ENCODE measurements around the gene HP1BP3.

Gene HP1BP3

DNA sequence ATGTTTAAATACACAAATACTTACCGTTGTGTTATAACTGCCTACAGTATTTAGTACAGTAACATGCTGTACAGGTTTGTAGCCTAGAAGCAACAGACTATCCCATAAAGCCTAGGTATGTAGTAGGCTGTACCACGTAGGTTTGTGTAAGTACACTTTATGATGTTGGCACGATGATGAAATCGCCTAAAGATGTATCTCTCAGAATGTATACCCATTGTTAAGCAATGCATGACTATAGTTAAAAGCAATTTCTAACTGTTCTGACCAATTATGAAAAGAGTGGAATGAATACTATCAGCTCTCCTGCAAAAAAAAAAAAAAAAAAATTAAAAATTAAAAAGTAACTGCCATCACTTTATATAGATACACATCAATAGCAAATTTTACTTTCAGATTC, 11.4 kb downstream of the HP1BP3 start:
- Histone ChIP-seq H4K20me1 (ENCODE audit: insufficient read depth, low read length, poor library complexity, severe bottlenecking) (peaks cover 82% of the 10 kb centered on the region), H3K36me3 (ENCODE audit: insufficient read depth, low read length) (peaks cover 93% of the 10 kb centered on the region)
- no peak for TF ChIP-seq EZH2phosphoT487 (IDR thresholded peaks at IDR 0.05; ENCODE audit: borderline replicate concordance)
- TF ChIP-seq, protein P1, sequence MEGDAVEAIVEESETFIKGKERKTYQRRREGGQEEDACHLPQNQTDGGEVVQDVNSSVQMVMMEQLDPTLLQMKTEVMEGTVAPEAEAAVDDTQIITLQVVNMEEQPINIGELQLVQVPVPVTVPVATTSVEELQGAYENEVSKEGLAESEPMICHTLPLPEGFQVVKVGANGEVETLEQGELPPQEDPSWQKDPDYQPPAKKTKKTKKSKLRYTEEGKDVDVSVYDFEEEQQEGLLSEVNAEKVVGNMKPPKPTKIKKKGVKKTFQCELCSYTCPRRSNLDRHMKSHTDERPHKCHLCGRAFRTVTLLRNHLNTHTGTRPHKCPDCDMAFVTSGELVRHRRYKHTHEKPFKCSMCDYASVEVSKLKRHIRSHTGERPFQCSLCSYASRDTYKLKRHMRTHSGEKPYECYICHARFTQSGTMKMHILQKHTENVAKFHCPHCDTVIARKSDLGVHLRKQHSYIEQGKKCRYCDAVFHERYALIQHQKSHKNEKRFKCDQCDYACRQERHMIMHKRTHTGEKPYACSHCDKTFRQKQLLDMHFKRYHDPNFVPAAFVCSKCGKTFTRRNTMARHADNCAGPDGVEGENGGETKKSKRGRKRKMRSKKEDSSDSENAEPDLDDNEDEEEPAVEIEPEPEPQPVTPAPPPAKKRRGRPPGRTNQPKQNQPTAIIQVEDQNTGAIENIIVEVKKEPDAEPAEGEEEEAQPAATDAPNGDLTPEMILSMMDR (conservative IDR thresholded peaks at IDR 0.05; ENCODE audit: low read length): no peak

DNA sequence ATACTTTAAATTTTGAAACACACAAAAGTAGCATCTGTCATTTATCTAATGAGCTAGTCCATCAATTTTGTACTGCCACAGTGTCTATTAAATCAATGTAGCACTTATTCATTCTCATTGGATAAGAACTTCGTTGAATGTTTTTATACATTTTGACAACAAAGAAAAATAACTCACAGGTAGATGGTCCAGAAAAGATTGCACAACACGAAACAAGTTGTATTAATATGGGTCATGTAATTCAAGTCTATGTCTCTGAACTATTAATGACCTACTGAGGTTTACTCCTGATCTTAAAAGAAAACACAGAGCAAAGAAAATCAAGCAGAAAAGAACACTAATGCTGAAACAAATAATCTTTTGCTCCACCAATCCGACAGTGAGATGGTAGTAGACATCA, 15.3 kb downstream of the HP1BP3 start:
- Histone ChIP-seq H3K4me2 (ENCODE audit: low read depth, low read length, poor library complexity, severe bottlenecking) (no peak overlapping the region), H3K4me3 (ENCODE audit: low read length, poor library complexity, severe bottlenecking) (no peak overlapping the region), H2AFZ (ENCODE audit: low read length) (no peak overlapping the region), H3K9ac (ENCODE audit: low read depth, low read length, poor library complexity, severe bottlenecking) (no peak overlapping the region), H3F3A (ENCODE audit: low read depth) (no peaks in the 10 kb centered on the region), H4K20me1 (ENCODE audit: insufficient read depth, low read length, poor library complexity, severe bottlenecking) (peaks cover 43% of the 10 kb centered on the region), H3K9me2 (replicated peaks; ENCODE audit: low read depth, low read length) (no peaks in the 10 kb centered on the region), H3K4me1 (ENCODE audit: insufficient read depth, low read length, poor library complexity, severe bottlenecking) (no peaks in the 10 kb centered on the region), H3K79me2 (ENCODE audit: insufficient read depth, low read length) (peaks cover 46% of the 10 kb centered on the region), H3K9me3 (ENCODE audit: insufficient read depth, low read depth, low read length) (no peaks in the 10 kb centered on the region), H3K27me3 (ENCODE audit: insufficient read depth, low read length, poor library complexity, severe bottlenecking) (no peaks in the 10 kb centered on the region), H3K36me3 (ENCODE audit: insufficient read depth, low read length) (peaks cover 99% of the 10 kb centered on the region)
- TF ChIP-seq EZH2phosphoT487 (IDR thresholded peaks at IDR 0.05; ENCODE audit: borderline replicate concordance): no peak
- TF ChIP-seq, protein P1 (conservative IDR thresholded peaks at IDR 0.05; ENCODE audit: low read length): no peak

More for the DNA sequence above, 11.4 kb downstream of the HP1BP3 start:
- Histone ChIP-seq H2AFZ (ENCODE audit: low read length) (no peak overlapping the region), H3K9me3 (ENCODE audit: insufficient read depth, low read depth, low read length) (no peaks in the 10 kb centered on the region), H3K27me3 (ENCODE audit: insufficient read depth, low read length, poor library complexity, severe bottlenecking) (no peaks in the 10 kb centered on the region), H3K9ac (ENCODE audit: low read depth, low read length, poor library complexity, severe bottlenecking) (no peak overlapping the region), H3K4me2 (ENCODE audit: low read depth, low read length, poor library complexity, severe bottlenecking) (no peak overlapping the region), H3K4me1 (ENCODE audit: insufficient read depth, low read length, poor library complexity, severe bottlenecking) (peaks cover 15% of the 10 kb centered on the region), H3F3A (ENCODE audit: low read depth) (no peaks in the 10 kb centered on the region), H3K9me2 (replicated peaks; ENCODE audit: low read depth, low read length) (no peaks in the 10 kb centered on the region), H3K4me3 (ENCODE audit: low read length, poor library complexity, severe bottlenecking) (no peak overlapping the region), H3K79me2 (ENCODE audit: insufficient read depth, low read length) (peaks cover 78% of the 10 kb centered on the region)

DNA sequence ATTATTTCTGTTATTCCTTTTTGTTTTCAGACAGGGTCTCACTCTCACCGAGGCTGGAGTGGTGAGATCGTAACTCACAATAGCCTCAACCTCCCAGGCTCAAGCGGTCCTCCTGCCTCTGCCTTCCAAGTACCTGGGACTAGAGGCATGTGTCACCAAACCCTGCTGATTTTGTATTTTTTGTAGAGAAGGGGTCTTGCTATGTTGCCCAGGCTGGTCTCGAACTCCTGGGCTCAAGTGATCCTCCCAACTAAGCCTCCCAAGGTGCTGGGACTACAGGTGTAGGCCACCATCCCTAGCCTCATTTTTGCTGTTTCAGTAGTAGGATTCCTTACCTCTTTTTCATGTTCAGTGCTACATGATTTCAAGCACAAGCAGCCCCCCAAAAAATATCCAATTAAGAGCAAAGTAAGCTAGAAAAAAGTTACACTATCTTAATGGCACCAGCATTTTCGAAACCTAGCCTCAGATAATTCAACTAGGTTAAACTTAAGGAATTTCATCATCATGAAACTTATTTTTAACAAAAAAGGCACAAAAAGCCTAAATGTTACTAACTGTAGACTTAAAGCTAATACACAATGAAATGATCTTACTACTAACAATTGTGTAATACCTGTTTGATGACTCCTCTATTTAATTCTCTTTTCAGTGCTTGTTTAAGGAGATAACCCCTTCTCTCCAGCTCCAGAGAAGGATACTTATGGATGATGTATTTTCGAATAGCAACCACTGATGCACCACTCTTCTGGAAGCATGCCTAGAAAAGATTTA, 16.6 kb downstream of the HP1BP3 start:
- no peaks in the 10 kb centered on the region for H3K4me1 ChIP-seq (ENCODE audit: insufficient read depth, low read length, poor library complexity, severe bottlenecking)
- no peak overlapping the region for H2AFZ ChIP-seq (ENCODE audit: low read length)
- no peaks in the 10 kb centered on the region for H3K27me3 ChIP-seq (ENCODE audit: insufficient read depth, low read length, poor library complexity, severe bottlenecking)
- no peaks in the 10 kb centered on the region for H3K9me2 ChIP-seq (replicated peaks; ENCODE audit: low read depth, low read length)
- H3K36me3 ChIP-seq (ENCODE audit: insufficient read depth, low read length): peaks cover 99% of the 10 kb centered on the region
- no peaks in the 10 kb centered on the region for H3K9me3 ChIP-seq (ENCODE audit: insufficient read depth, low read depth, low read length)
- peaks cover 34% of the 10 kb centered on the region; the same call in 1 of the 2 replicates for H3K79me2 ChIP-seq (ENCODE audit: insufficient read depth, low read length)
- no peak overlapping the region for H3K4me2 ChIP-seq (ENCODE audit: low read depth, low read length, poor library complexity, severe bottlenecking)
- H3K9ac ChIP-seq (ENCODE audit: low read depth, low read length, poor library complexity, severe bottlenecking): no peak overlapping the region
- H3F3A ChIP-seq (ENCODE audit: low read depth): no peaks in the 10 kb centered on the region
- H3K4me3 ChIP-seq (ENCODE audit: low read length, poor library complexity, severe bottlenecking): no peak overlapping the region
- H4K20me1 ChIP-seq (ENCODE audit: insufficient read depth, low read length, poor library complexity, severe bottlenecking): peaks cover 30% of the 10 kb centered on the region
- TF ChIP-seq, protein P1 (conservative IDR thresholded peaks at IDR 0.05; ENCODE audit: low read length): no peak
- TF ChIP-seq EZH2phosphoT487 (IDR thresholded peaks at IDR 0.05; ENCODE audit: borderline replicate concordance): no peak
